Adrenal gland (tissue), 5 donors: ENCODE measurements around the gene YWHAB.

ENCODE experiments used
- CTCF ChIP-seq, 6 experiments: fragments of 450-650 bp in 4 of 6; fragments of 200-600 bp in 2 of 6; sonication (generic) in 1 of 6; IDR thresholded peaks; 1 replicate in 5 of 6; 2 replicates in 1 of 6; pipeline versions ENCODE4 v1.5.1 to v1.8.0; 2016 to 2021; ENCODE audit warnings: antibody characterized with exemption in 6 of 6, mild to moderate bottlenecking in 2 of 6, moderate library complexity in 1 of 6
- POLR2A ChIP-seq, 2 donors: fragments of 450-650 bp; IDR thresholded peaks; one replicate each; pipeline ENCODE4 v1.6.1; 2017; ENCODE audit warnings: antibody characterized with exemption in 2 of 2, mild to moderate bottlenecking in 2 of 2, moderate library complexity in 1 of 2
- donor health status: DM: no; HTN: no; CAD: no.

GRCh38 chr20:44843876-44844275 is 41.6 kb upstream of the YWHAB start:
- TF ChIP-seq CTCF (IDR thresholded peaks at IDR 0.05) = no peak
- TF ChIP-seq POLR2A (IDR thresholded peaks at IDR 0.05) = no peak
